ENCODE data around the gene PLA2G4A.

Gene PLA2G4A

GRCh38 chr1:186849271-186849671 lies 20.5 kb downstream of the PLA2G4A start:
- no peaks in the 10 kb centered on the region for H3K27me3 ChIP-seq (ENCODE audit: insufficient read depth, low read length)
- WGBS: 94% methylated on average over 5 of the region's 5 CpGs
- no peak overlapping the region for H3K4me3 ChIP-seq (ENCODE audit: low read length)
- H3K4me1 ChIP-seq (ENCODE audit: insufficient read depth, low read length): peaks cover 3% of the 10 kb centered on the region; the same call in 1 of the 2 replicates
- no peaks in the 10 kb centered on the region for H3K9me3 ChIP-seq (ENCODE audit: insufficient read depth, low read depth, low read length)
- H3K27ac ChIP-seq (ENCODE audit: low read depth, low read length): no peak overlapping the region
- no peak overlapping the region for H3K9ac ChIP-seq (ENCODE audit: low read depth, low read length)
- no peaks in the 10 kb centered on the region for H3K36me3 ChIP-seq (ENCODE audit: insufficient read depth, low read length)

GRCh38 chr1:186849826-186850225 lies 21.1 kb downstream of the PLA2G4A start:
- Histone ChIP-seq H3K4me3 (ENCODE audit: low read length) (no peak overlapping the region), H3K36me3 (ENCODE audit: insufficient read depth, low read length) (no peaks in the 10 kb centered on the region), H3K9me3 (ENCODE audit: insufficient read depth, low read depth, low read length) (no peaks in the 10 kb centered on the region), H3K27me3 (ENCODE audit: insufficient read depth, low read length) (no peaks in the 10 kb centered on the region), H3K27ac (ENCODE audit: low read depth, low read length) (no peak overlapping the region), H3K4me1 (ENCODE audit: insufficient read depth, low read length) (peaks cover 3% of the 10 kb centered on the region; the same call in 1 of the 2 replicates), H3K9ac (ENCODE audit: low read depth, low read length) (no peak overlapping the region)

- Histone ChIP-seq H3K4me3 (ENCODE audit: low read length) (no peak overlapping the region), H3K27ac (ENCODE audit: low read depth, low read length) (no peak overlapping the region), H3K36me3 (ENCODE audit: insufficient read depth, low read length) (no peaks in the 10 kb centered on the region), H3K27me3 (ENCODE audit: insufficient read depth, low read length) (no peaks in the 10 kb centered on the region), H3K9me3 (ENCODE audit: insufficient read depth, low read depth, low read length) (no peaks in the 10 kb centered on the region), H3K9ac (ENCODE audit: low read depth, low read length) (no peak overlapping the region), H3K4me1 (ENCODE audit: insufficient read depth, low read length) (no peaks in the 10 kb centered on the region)
- 82% methylated on average over 1 of the region's 4 CpGs for WGBS
Observed at GRCh38 chr1:186854102-186854501, 25.4 kb downstream of the PLA2G4A start.

GRCh38 chr1:186858923-186859322 lies 30.2 kb downstream of the PLA2G4A start:
- H3K27ac ChIP-seq (ENCODE audit: low read depth, low read length): no peak overlapping the region
- no peaks in the 10 kb centered on the region for H3K4me1 ChIP-seq (ENCODE audit: insufficient read depth, low read length)
- H3K36me3 ChIP-seq (ENCODE audit: insufficient read depth, low read length): no peaks in the 10 kb centered on the region
- no peaks in the 10 kb centered on the region for H3K27me3 ChIP-seq (ENCODE audit: insufficient read depth, low read length)
- no peaks in the 10 kb centered on the region for H3K9me3 ChIP-seq (ENCODE audit: insufficient read depth, low read depth, low read length)
- no peak overlapping the region for H3K9ac ChIP-seq (ENCODE audit: low read depth, low read length)
- no peak overlapping the region for H3K4me3 ChIP-seq (ENCODE audit: low read length)

DNA sequence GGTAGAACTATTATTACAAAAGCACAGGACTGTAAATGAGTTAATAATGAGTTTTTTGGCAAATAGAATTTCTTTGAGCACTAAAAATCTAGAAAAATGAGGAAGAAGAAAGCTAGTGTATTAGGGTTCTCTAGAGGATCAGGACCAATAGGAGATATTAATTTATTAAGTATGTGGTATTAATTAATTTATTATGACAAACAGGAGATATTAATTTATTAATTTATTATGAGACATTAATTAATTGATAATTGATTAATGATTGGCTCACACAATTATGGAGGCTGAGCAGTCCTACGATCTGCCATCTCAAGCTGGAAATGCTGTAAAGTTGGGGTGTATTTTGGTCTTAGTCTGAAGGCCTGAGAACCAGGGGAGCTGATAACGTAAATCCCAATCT lies 31.2 kb downstream of the PLA2G4A start:
- Histone ChIP-seq H3K27me3 (ENCODE audit: insufficient read depth, low read length) (no peaks in the 10 kb centered on the region), H3K4me1 (ENCODE audit: insufficient read depth, low read length) (no peaks in the 10 kb centered on the region), H3K9me3 (ENCODE audit: insufficient read depth, low read depth, low read length) (no peaks in the 10 kb centered on the region), H3K27ac (ENCODE audit: low read depth, low read length) (no peak overlapping the region), H3K36me3 (ENCODE audit: insufficient read depth, low read length) (no peaks in the 10 kb centered on the region), H3K9ac (ENCODE audit: low read depth, low read length) (no peak overlapping the region), H3K4me3 (ENCODE audit: low read length) (no peak overlapping the region)
- 96% methylated on average over 2 of the region's 2 CpGs for WGBS

- H3K9me3 ChIP-seq (ENCODE audit: insufficient read depth, low read depth, low read length): no peaks in the 10 kb centered on the region
Observed at GRCh38 chr1:186864296-186864695, 35.5 kb downstream of the PLA2G4A start.

DNA sequence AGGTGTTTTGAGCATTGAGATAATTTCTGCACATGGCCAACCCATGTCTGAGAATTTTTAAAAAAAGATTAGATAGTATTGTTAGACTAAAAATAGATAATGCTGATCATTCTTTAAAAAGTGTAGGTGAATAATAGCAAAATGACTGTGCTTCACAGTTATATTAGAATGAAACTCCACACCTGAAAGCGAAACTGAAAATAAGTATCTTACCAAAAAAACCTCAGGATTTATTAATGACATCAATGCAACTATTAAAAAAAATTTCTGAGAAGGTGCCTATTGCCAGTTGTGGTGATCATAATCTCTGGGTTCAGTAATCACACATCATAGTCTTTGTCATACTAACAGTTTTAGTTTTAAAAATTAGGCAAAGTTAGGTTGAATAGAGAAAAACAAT lies 36.5 kb downstream of the PLA2G4A start:
- whole genome bisulfite sequencing: no CpG with 5 or more reads among the region's 1 CpG
- H3K4me3 ChIP-seq (ENCODE audit: low read length): no peak overlapping the region
- H3K27me3 ChIP-seq (ENCODE audit: insufficient read depth, low read length): no peaks in the 10 kb centered on the region
- no peaks in the 10 kb centered on the region for H3K9me3 ChIP-seq (ENCODE audit: insufficient read depth, low read depth, low read length)
- no peaks in the 10 kb centered on the region for H3K36me3 ChIP-seq (ENCODE audit: insufficient read depth, low read length)
- H3K27ac ChIP-seq (ENCODE audit: low read depth, low read length): no peak overlapping the region
- 0 out of 2 replicates have a peak, but pooled peaks cover 6% of the 10 kb centered on the region for H3K4me1 ChIP-seq (ENCODE audit: insufficient read depth, low read length)
- no peak overlapping the region for H3K9ac ChIP-seq (ENCODE audit: low read depth, low read length)

More at GRCh38 chr1:186864296-186864695, 35.5 kb downstream of the PLA2G4A start:
- Histone ChIP-seq H3K36me3 (ENCODE audit: insufficient read depth, low read length) (no peaks in the 10 kb centered on the region), H3K4me3 (ENCODE audit: low read length) (no peak overlapping the region), H3K9ac (ENCODE audit: low read depth, low read length) (no peak overlapping the region), H3K27me3 (ENCODE audit: insufficient read depth, low read length) (no peaks in the 10 kb centered on the region), H3K4me1 (ENCODE audit: insufficient read depth, low read length) (no peaks in the 10 kb centered on the region), H3K27ac (ENCODE audit: low read depth, low read length) (no peak overlapping the region)
- 94% methylated on average over 1 of the region's 1 CpG for WGBS

DNA sequence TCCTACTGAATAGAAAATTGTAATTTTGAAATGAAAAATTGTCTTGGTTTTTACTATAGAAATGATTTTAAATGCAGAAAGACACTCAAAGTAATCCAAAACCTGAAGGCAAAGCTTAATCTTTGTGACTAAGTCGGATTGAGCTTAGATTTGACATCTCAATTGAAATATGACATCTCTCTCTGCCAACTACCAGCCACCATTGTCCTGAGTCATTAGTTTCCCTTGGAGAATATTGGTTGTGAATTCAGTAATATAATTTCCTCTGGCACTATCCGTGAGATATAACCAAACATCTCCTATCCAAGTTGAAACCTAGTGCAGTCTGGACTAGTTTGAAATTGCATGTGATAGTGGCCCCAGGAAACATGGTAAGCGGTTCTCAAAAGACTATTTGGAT lies 37.1 kb downstream of the PLA2G4A start:
- 88% methylated on average over 2 of the region's 3 CpGs for WGBS
- no peak overlapping the region for H3K27ac ChIP-seq (ENCODE audit: low read depth, low read length)
- no peaks in the 10 kb centered on the region for H3K36me3 ChIP-seq (ENCODE audit: insufficient read depth, low read length)
- H3K9me3 ChIP-seq (ENCODE audit: insufficient read depth, low read depth, low read length): no peaks in the 10 kb centered on the region
- no peak overlapping the region for H3K9ac ChIP-seq (ENCODE audit: low read depth, low read length)
- no peaks in the 10 kb centered on the region for H3K27me3 ChIP-seq (ENCODE audit: insufficient read depth, low read length)
- H3K4me1 ChIP-seq (ENCODE audit: insufficient read depth, low read length): 0 out of 2 replicates have a peak, but pooled peaks cover 6% of the 10 kb centered on the region
- H3K4me3 ChIP-seq (ENCODE audit: low read length): no peak overlapping the region

DNA sequence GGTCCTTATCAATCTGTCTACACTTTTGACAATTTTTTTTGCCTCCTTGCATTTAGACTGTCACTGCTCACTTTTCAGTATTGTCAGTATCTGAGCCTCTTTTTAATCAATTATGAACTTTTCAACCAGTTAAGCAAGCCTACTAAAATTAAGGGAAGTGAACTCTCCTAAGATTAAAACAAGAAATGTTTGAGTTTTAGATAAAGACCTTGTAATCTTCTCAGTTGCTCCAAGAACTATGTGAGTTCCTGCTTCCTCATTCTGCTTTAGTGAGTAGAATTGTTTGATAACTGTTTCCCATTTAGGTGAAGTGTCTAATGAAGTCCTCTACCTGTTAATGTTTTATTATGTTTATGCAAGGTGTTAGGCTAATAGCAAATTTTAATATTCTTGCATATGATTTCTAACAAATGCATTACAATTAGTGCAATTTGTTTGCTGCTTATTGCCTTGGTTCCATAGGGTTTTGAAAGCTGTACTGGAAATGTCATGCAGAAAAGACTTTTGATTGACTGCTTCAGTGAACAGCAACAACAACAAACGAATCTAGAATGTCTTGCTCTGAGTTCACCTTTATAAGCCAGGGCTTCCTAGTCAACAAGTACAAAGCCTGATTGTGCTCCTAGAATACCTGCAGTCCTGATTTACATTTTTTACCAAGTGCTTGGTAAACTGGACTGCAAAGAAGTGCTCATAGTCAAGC lies 40.9 kb downstream of the PLA2G4A start:
- WGBS: 85% methylated on average over 1 of the region's 1 CpG
- H3K27me3 ChIP-seq (ENCODE audit: insufficient read depth, low read length): no peaks in the 10 kb centered on the region
- H3K4me3 ChIP-seq (ENCODE audit: low read length): no peak overlapping the region
- H3K27ac ChIP-seq (ENCODE audit: low read depth, low read length): no peak overlapping the region
- H3K9me3 ChIP-seq (ENCODE audit: insufficient read depth, low read depth, low read length): no peaks in the 10 kb centered on the region
- H3K4me1 ChIP-seq (ENCODE audit: insufficient read depth, low read length): peaks cover 26% of the 10 kb centered on the region
- H3K9ac ChIP-seq (ENCODE audit: low read depth, low read length): no peak overlapping the region
- H3K36me3 ChIP-seq (ENCODE audit: insufficient read depth, low read length): no peaks in the 10 kb centered on the region

- no peak overlapping the region for H3K9ac ChIP-seq (ENCODE audit: low read depth, low read length)
Observed at GRCh38 chr1:186871784-186872183, 43.0 kb downstream of the PLA2G4A start.

GRCh38 chr1:186872291-186872690 lies 43.5 kb downstream of the PLA2G4A start:
- H3K4me1 ChIP-seq (ENCODE audit: insufficient read depth, low read length): peaks cover 29% of the 10 kb centered on the region
- no peak overlapping the region for H3K9ac ChIP-seq (ENCODE audit: low read depth, low read length)
- no peaks in the 10 kb centered on the region for H3K9me3 ChIP-seq (ENCODE audit: insufficient read depth, low read depth, low read length)
- 0 out of 2 replicates have a peak overlapping the region, but pooled peaks have one; percentile 16 for H3K27ac ChIP-seq (ENCODE audit: low read depth, low read length)
- WGBS: 83% methylated on average over 5 of the region's 5 CpGs
- no peak overlapping the region for H3K4me3 ChIP-seq (ENCODE audit: low read length)
- no peaks in the 10 kb centered on the region for H3K27me3 ChIP-seq (ENCODE audit: insufficient read depth, low read length)
- no peaks in the 10 kb centered on the region for H3K36me3 ChIP-seq (ENCODE audit: insufficient read depth, low read length)

More at GRCh38 chr1:186871784-186872183, 43.0 kb downstream of the PLA2G4A start:
- no peaks in the 10 kb centered on the region for H3K36me3 ChIP-seq (ENCODE audit: insufficient read depth, low read length)
- no peak overlapping the region for H3K27ac ChIP-seq (ENCODE audit: low read depth, low read length)
- H3K4me1 ChIP-seq (ENCODE audit: insufficient read depth, low read length): peaks cover 29% of the 10 kb centered on the region
- H3K9me3 ChIP-seq (ENCODE audit: insufficient read depth, low read depth, low read length): no peaks in the 10 kb centered on the region
- H3K4me3 ChIP-seq (ENCODE audit: low read length): no peak overlapping the region
- no peaks in the 10 kb centered on the region for H3K27me3 ChIP-seq (ENCODE audit: insufficient read depth, low read length)
- WGBS: 100% methylated on average over 1 of the region's 1 CpG

DNA sequence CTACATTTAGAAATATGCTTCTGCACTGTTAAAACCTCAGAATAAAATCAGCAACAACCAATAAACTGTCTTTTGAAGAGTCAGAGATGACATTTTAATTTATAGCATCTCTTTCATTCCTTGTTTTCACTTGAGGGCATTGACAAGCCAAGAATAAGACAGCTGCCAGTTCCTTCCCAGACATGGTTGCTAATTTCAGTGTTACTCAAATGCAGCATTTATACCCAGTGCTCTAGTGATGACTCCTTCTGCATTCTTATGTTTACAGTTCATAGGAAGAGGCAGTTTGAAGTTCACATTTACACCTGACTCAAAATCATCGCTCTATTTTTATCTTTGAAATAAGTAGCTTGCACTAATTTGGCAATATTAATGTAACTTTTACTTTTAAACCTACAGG lies 44.9 kb downstream of the PLA2G4A start:
- H3K4me3 ChIP-seq (ENCODE audit: low read length): no peak overlapping the region
- H3K27me3 ChIP-seq (ENCODE audit: insufficient read depth, low read length): no peaks in the 10 kb centered on the region
- no peaks in the 10 kb centered on the region for H3K36me3 ChIP-seq (ENCODE audit: insufficient read depth, low read length)
- no peaks in the 10 kb centered on the region for H3K9me3 ChIP-seq (ENCODE audit: insufficient read depth, low read depth, low read length)
- WGBS: no CpG with 5 or more reads among the region's 1 CpG
- H3K9ac ChIP-seq (ENCODE audit: low read depth, low read length): no peak overlapping the region
- H3K27ac ChIP-seq (ENCODE audit: low read depth, low read length): no peak overlapping the region
- H3K4me1 ChIP-seq (ENCODE audit: insufficient read depth, low read length): peaks cover 29% of the 10 kb centered on the region
